NCI-H2196 (cell line): ENCODE measurements around the gene TMEM97.

Experiments used
- DNase-seq: peaks from one replicate; lab custom pipeline; 2025; ENCODE audit not compliant: unreplicated experiment; lab: John Stamatoyannopoulos, UW

TMEM97 gene

GRCh38 chr17:28315846-28316705, 2.9 kb upstream of the TMEM97 start:
- no peak for DNase-seq

GRCh38 chr17:28317099-28317965, 1.7 kb upstream of the TMEM97 start:
- DNase-seq = no peak

GRCh38 chr17:28317966-28318758, 838 bp upstream of the TMEM97 start:
- no peak for DNase-seq

DNA sequence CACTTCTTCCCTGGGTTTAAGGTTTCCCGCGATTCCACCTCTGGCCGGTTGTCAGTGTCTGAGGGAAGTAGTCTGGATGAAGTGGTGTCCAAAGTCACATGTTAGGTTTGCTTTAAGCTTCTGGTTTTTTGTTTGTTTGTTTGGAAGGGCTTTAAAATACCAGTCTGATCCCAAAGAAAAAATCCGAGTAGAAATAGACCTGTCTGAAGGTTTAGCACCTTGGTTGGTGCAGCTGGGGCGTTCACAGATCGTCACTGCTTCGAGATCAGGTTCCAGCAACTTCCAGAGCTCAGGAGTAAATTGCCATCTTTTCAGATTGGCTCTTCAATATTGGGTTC, 567 bp downstream of the TMEM97 start:
- DNase-seq = no peak

DNA sequence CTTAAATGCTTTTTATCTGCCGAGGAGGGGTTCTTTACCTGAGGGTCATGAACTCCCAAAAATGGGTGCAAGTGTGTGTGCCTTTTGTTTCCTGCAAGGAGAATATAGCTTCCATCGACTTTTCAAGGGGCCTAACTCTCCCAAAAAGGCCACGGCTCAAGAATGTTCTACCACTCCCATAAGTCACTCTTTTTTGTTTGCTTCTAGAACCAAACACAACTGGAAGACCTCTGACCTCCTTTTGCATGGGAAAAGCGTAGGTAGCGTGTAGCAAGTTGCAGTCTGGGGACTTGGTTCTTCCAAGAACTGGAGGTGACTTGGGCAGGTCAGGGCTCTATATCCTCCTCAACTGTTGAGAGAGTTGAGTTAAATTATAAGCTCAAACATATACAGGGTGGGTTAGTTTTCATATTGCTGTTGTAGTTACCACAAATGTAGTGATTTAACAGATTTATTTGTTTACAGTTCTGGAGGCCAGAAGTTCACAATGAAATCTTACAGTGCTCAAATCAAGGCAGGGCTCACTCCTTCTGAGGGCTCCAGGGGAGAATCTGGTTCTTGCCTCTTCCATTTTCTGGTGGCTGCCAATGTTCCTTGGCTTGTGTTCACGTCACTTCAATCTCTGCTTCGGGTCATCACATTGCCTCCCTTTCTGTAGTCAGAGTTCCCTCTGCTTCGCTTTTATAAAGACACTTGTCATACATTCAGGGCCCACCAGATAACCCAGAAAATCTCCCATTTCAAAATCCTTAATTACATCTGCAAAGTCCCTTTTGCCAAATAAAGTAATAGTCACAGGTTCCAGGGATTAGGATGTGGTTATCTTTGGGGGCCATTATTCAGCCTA, 1.4 kb downstream of the TMEM97 start:
- no peak for DNase-seq

GRCh38 chr17:28324267-28324745, 5.3 kb downstream of the TMEM97 start:
- DNase-seq = no peak

GRCh38 chr17:28324781-28325180, 5.8 kb downstream of the TMEM97 start:
- no peak for DNase-seq

- no peak for DNase-seq
Observed at GRCh38 chr17:28325211-28325610, 6.2 kb downstream of the TMEM97 start.

DNA sequence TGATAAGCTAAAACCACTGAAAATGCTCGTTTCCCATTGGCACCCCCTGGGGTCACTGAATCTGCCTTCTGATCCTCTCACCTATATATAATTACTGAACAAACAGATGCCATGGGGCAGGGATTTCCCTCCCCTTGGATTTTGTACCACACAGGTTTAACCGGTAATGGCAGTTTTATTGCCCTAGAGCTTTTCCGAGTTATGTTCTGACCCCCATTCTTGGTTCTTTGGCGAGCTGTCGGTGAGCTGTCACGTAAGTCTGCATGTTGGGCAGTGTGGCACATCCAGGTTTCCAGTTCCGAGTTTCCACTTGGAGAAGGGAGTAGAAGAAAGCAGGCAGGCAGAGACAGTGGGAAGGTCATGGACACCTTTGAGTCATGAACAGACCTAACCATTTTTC, 7.1 kb downstream of the TMEM97 start:
- DNase-seq = no peak

- no peak for DNase-seq
Observed at GRCh38 chr17:28327031-28327607, 8.1 kb downstream of the TMEM97 start.

DNA sequence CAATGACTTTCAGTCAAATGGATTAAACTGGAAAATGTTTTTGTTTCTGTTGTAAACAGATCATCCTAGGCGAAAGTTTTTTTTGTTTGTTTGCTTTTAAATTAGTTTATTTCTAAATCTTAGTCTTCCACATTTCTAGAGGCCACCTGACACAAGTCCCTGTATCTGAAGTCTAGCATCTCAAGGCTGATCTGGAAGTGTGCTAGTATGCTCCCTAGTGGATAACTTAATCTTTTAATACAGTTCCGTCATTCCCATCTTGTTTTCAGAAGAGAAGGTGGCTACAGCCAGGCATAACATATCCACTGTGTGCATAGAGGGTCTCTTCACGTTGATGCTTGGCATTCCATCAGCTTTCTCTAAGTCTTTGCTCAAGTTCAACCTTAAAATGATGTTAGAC, 8.7 kb downstream of the TMEM97 start:
- no peak for DNase-seq

DNA sequence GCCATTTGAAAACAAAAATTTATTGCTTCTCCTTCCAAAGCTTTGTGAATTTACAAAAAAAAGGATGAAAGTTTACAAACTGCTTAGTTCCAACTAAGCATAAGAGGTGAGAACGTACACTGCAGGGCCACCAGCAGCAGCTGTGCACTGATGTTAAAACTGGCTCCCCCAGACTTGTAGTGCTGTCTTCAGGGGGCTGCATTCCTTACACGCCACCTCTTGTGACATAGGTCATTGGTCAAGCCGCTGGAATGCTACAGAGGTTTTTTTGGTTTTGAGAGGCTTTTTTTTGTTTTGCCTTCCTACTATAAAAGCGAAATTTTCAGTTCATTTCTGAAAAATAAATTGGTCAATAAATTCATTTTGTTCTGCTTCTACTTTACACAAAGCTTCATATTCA, 9.3 kb downstream of the TMEM97 start:
- DNase-seq = no peak

DNA sequence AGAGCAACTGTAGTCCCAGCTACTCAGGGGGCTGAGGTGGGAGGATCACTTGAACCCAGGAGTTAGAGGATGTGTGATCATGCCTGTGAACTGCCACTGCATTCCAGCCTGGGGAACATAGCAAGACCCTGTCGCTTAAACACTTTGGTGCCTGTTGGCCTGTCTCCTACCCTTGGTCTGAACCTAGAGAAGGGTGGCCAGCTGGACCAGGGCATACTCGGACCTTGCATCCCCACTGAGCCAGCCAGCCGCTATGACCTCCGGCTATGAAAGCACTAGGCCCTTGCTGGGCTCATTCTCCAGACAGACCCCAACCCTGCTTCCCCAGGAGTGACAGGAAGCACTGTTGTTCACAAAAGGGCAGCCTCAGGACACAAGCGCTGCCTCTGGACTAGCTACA, 11.7 kb downstream of the TMEM97 start:
- no peak for DNase-seq

- no peak for DNase-seq
Observed at GRCh38 chr17:28331891-28332420, 13.0 kb downstream of the TMEM97 start.

DNA sequence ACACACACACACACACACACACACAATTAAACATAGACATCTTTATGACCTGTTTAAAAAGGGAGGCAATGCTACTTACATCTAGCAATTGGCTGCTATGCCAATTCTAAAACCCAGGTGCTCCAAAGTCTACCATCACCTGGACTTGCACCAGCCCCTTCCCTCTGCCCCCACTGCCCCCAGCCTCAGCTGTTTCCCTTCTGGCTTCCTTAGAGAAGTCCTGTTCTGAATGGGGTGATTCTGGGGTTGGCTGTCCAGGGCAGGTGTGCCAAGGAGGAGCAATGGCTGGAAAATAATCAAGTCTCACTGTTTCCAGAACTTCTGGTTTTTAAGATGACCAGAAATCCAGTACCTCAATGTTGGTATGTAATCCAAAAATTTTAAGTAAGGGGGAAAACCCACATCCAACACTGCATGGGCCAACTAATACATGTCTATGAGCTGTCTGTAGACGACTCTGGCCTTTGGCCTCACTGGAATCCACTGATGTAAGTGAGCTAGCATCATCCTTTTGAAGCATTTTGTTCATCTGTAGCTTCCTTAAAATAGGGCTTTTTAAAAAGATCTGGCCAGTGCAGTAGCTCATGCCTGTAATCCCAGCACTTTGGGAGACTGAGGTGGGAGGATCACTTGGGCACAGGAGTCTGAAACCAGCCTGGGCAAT, 14.2 kb downstream of the TMEM97 start:
- no peak for DNase-seq

- DNase-seq = no peak
Observed at GRCh38 chr17:28334171-28334570, 15.2 kb downstream of the TMEM97 start.

- no peak for DNase-seq
Observed at GRCh38 chr17:28334666-28335200, 15.7 kb downstream of the TMEM97 start.

DNA sequence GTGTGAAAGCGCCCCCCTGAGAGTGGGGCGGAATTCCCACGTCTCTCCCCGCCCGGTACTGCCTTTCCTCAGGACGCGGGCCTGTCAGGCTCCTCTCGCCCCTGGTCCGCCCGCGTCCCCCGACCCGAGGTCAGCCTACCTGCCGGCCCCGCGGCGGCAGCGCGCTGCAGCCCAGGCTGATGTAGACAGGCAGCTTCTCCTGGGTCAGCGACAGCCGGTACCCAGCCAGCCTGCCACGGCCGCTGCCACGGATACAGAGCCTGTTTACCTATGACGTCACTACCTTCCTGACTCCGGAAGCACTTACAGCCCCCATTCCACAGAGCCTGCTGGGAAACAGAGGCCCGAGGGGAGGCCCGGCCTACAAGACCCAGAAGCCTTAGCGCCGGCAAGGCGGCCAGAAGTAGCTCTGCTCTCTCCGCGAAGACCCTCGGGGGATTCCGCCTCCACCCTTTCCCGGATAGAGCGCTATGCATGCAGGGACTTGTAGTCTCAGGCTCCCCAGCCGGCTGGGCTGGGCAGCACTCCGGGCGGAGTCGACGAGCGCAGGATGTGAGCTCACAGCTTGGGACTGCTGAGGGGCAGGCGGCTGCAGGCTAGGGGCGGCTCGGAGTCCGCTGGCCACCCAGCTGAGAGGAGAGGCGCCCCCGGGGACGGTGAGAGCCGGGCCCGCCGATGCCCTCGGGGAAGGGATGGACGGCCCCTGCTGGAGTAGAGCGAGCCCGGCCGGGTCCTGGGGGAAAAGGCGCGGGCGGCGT, 16.4 kb downstream of the TMEM97 start, which contains the start of the genes IFT20 and TNFAIP1:
TSS of gene IFT20 (minus strand) at position 272 of the 758 bp plus-strand sequence. CDS start 3,487 bp downstream, outside the sequence.
TSS of gene TNFAIP1 (plus strand) at position 561 of the 758 bp plus-strand sequence. CDS start 3,761 bp downstream, outside the sequence.
- DNase-seq = peak; percentile 92
